Neural cell (in vitro differentiated cells): ENCODE measurements around the gene ANKRD29. TPM values are rescaled to one million over a fixed set of nuclear protein-coding genes. Genes with fewer than 3 reads are reported as not detected.

Experiments used
- H2AFZ ChIP-seq: fragments of 200-600, 300-800 bp; sonication (generic), shearing (Covaris generic); 2 replicates; pipeline ENCODE4 v1.6.0; 2014; ENCODE audit warnings: low read depth, mild to moderate bottlenecking, antibody characterized with exemption, low read length, moderate library complexity
- H3F3A ChIP-seq: fragments of 200-600 bp; shearing (Covaris generic); 2 replicates; pipeline ENCODE4 v1.6.1; 2016; ENCODE audit warnings: mild to moderate bottlenecking, moderate library complexity, mixed read lengths, antibody characterized with exemption, low read length; ENCODE audit not compliant: insufficient read depth, poor library complexity, severe bottlenecking
- H3K27ac ChIP-seq: fragments of 200-600, 300-800 bp; sonication (generic), shearing (Covaris generic); 2 replicates; pipeline ENCODE4 v1.5.1; 2014; ENCODE audit warnings: mild to moderate bottlenecking, low read length, moderate library complexity
- H3K27me3 ChIP-seq: fragments of 300-800, 200-600 bp; sonication (generic), shearing (Covaris generic); 2 replicates; pipeline ENCODE4 v1.6.0; 2014; ENCODE audit warnings: mild to moderate bottlenecking, low read depth, low read length, moderate library complexity; ENCODE audit not compliant: insufficient read depth
- H3K36me3 ChIP-seq: fragments of 300-800, 200-600 bp; sonication (generic), shearing (Covaris generic); 2 replicates; pipeline ENCODE4 v1.5.1; 2014; ENCODE audit warnings: mild to moderate bottlenecking, antibody characterized with exemption, low read length, moderate library complexity; ENCODE audit not compliant: insufficient read depth
- H3K4me2 ChIP-seq: fragments of 300-800, 200-600 bp; sonication (generic), shearing (Covaris generic); 2 replicates; pipeline ENCODE4 v1.6.0; 2014; ENCODE audit warnings: mild to moderate bottlenecking, low read length
- H3K4me3 ChIP-seq: fragments of 300-800, 200-600 bp; sonication (generic), shearing (Covaris generic); 2 replicates; pipeline ENCODE4 v1.5.1; 2014; ENCODE audit warnings: mild to moderate bottlenecking, low read length, moderate library complexity
- H3K79me2 ChIP-seq: fragments of 200-600 bp; shearing (Covaris generic); replicated peaks from 2 replicates; pipeline ENCODE4 v1.6.0; 2014; ENCODE audit warnings: mild to moderate bottlenecking, low read length, moderate library complexity; ENCODE audit not compliant: insufficient read depth
- H3K9ac ChIP-seq: fragments of 300-800, 200-600 bp; sonication (generic), shearing (Covaris generic); 2 replicates; pipeline ENCODE4 v1.6.1; 2016; ENCODE audit warnings: mild to moderate bottlenecking, low read length, mixed read lengths
- H3K9me2 ChIP-seq: fragments of 200-600 bp; shearing (Covaris generic); 2 replicates; pipeline ENCODE4 v1.6.1; 2016; ENCODE audit warnings: mild to moderate bottlenecking, low read length, mixed read lengths; ENCODE audit not compliant: insufficient read depth
- H3K9me3 ChIP-seq: fragments of 200-600, 300-800 bp; sonication (generic), shearing (Covaris generic); 2 replicates; pipeline ENCODE4 v1.6.1; 2016; ENCODE audit warnings: mild to moderate bottlenecking, mixed run types, low read length, moderate library complexity, mixed read lengths
- H4K20me1 ChIP-seq: fragments of 200-600 bp; shearing (Covaris generic); 2 replicates; pipeline ENCODE4 v1.6.1; 2016; ENCODE audit warnings: mild to moderate bottlenecking, mixed run types; ENCODE audit not compliant: insufficient read depth
- EP300 ChIP-seq: fragments of 450-650 bp; conservative IDR thresholded peaks from 2 replicates; pipeline ENCODE4 v1.6.1; 2014; ENCODE audit warnings: antibody characterized with exemption, mild to moderate bottlenecking, moderate library complexity; ENCODE audit not compliant: poor library complexity, severe bottlenecking
- EZH2 ChIP-seq: fragments of 200-600, 300-800 bp; shearing (Covaris generic), sonication (generic); IDR thresholded peaks from 2 replicates; pipeline ENCODE4 v1.6.1; 2014; ENCODE audit warnings: antibody characterized with exemption, low read length, borderline replicate concordance, mild to moderate bottlenecking; ENCODE audit not compliant: insufficient read depth, poor library complexity, severe bottlenecking
- MXI1 ChIP-seq: fragments of 450-650 bp; conservative IDR thresholded peaks from 2 replicates; pipeline ENCODE4 v1.6.1; 2014; ENCODE audit warnings: antibody characterized with exemption, mild to moderate bottlenecking; ENCODE audit not compliant: poor library complexity, severe bottlenecking
- POLR2AphosphoS5 ChIP-seq: IDR thresholded peaks from 2 replicates; pipeline ENCODE4 v1.6.1; 2012
- SMC3 ChIP-seq: fragments of 450-650 bp; conservative IDR thresholded peaks from 2 replicates; pipeline ENCODE4 v1.6.1; 2014; ENCODE audit warnings: antibody characterized with exemption, mild to moderate bottlenecking, moderate library complexity; ENCODE audit not compliant: poor library complexity
- TAF1 ChIP-seq: IDR thresholded peaks from 2 replicates; pipeline ENCODE4 v1.6.1; 2012; ENCODE audit warnings: low read depth
- polyA plus RNA-seq: library from polyadenylated mRNA; depleted of rRNA; stranded (reverse); fragments of >200 nt; gene quantifications from 2 replicates; pipeline ENCODE4 v1.2.3, GENCODE V29; 2014
- TF ChIP-seq, protein P1 (sequence below): fragments of 450-650 bp; IDR thresholded peaks from 2 replicates; pipeline ENCODE4 v1.5.1; 2014; ENCODE audit warnings: antibody characterized with exemption, mild to moderate bottlenecking, moderate library complexity; ENCODE audit not compliant: poor library complexity, severe bottlenecking
- TF ChIP-seq, protein P2 (sequence below): IDR thresholded peaks from 2 replicates; pipeline ENCODE4 v1.6.1; 2012; ENCODE audit warnings: borderline replicate concordance

ANKRD29 gene
- polyA plus RNA-seq, 1 donor from 2014 or later = 4.9 TPM

DNA sequence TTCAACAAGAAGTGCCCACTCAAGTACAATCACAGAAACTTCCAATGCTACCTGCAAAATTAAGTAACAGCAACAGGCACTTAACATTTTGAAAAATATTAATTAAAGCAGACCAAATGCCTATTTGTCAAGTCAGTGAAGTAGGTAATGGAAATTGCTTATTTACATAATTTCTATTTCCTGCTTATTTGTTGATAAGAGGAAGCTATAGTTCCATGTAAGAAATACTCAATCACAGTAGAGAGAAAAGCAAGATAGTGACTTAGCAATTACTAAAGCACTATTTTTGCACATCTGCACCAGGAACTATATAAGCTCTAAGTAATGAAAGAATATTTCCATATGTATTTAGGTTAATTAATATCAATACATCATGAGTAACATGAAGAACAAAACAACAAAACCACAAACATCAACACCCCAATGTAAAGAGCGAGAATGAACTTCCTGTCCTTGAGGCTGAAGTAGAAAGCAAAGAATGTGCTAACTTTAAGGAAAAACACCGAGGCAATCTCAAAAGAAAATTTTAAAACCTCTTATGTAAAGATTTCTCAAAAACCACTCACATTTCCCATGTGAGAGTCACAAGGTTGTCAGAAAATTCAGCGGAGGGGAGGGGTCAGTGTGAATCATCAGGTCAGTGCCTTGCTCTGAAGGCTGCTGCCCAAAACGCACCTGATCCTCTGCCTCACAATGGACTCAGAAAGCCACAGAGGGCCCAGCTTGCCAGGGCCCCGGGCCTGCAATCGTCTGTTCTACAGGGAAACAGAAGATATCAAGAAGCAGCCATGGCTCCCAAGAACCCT lies 88.9 kb downstream of the ANKRD29 start:
- H3F3A ChIP-seq = no peaks in the 10 kb centered on the region
- no peaks in the 10 kb centered on the region for H3K9me3 ChIP-seq
- H3K36me3 ChIP-seq = no peaks in the 10 kb centered on the region
- H3K27ac ChIP-seq = no peak overlapping the region
- H4K20me1 ChIP-seq = no peaks in the 10 kb centered on the region
- H3K79me2 ChIP-seq = no peaks in the 10 kb centered on the region
- H2AFZ ChIP-seq = no peak overlapping the region
- H3K4me2 ChIP-seq = no peak overlapping the region
- H3K9me2 ChIP-seq = no peaks in the 10 kb centered on the region
- no peak for TF ChIP-seq EZH2
- no peak for TF ChIP-seq MXI1
- TF ChIP-seq, protein P1, sequence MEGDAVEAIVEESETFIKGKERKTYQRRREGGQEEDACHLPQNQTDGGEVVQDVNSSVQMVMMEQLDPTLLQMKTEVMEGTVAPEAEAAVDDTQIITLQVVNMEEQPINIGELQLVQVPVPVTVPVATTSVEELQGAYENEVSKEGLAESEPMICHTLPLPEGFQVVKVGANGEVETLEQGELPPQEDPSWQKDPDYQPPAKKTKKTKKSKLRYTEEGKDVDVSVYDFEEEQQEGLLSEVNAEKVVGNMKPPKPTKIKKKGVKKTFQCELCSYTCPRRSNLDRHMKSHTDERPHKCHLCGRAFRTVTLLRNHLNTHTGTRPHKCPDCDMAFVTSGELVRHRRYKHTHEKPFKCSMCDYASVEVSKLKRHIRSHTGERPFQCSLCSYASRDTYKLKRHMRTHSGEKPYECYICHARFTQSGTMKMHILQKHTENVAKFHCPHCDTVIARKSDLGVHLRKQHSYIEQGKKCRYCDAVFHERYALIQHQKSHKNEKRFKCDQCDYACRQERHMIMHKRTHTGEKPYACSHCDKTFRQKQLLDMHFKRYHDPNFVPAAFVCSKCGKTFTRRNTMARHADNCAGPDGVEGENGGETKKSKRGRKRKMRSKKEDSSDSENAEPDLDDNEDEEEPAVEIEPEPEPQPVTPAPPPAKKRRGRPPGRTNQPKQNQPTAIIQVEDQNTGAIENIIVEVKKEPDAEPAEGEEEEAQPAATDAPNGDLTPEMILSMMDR = no peak
- TF ChIP-seq SMC3 = no peak
- TF ChIP-seq, protein P2, sequence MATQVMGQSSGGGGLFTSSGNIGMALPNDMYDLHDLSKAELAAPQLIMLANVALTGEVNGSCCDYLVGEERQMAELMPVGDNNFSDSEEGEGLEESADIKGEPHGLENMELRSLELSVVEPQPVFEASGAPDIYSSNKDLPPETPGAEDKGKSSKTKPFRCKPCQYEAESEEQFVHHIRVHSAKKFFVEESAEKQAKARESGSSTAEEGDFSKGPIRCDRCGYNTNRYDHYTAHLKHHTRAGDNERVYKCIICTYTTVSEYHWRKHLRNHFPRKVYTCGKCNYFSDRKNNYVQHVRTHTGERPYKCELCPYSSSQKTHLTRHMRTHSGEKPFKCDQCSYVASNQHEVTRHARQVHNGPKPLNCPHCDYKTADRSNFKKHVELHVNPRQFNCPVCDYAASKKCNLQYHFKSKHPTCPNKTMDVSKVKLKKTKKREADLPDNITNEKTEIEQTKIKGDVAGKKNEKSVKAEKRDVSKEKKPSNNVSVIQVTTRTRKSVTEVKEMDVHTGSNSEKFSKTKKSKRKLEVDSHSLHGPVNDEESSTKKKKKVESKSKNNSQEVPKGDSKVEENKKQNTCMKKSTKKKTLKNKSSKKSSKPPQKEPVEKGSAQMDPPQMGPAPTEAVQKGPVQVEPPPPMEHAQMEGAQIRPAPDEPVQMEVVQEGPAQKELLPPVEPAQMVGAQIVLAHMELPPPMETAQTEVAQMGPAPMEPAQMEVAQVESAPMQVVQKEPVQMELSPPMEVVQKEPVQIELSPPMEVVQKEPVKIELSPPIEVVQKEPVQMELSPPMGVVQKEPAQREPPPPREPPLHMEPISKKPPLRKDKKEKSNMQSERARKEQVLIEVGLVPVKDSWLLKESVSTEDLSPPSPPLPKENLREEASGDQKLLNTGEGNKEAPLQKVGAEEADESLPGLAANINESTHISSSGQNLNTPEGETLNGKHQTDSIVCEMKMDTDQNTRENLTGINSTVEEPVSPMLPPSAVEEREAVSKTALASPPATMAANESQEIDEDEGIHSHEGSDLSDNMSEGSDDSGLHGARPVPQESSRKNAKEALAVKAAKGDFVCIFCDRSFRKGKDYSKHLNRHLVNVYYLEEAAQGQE = no peak
- H3K9ac ChIP-seq = no peak overlapping the region
- no peaks in the 10 kb centered on the region for H3K27me3 ChIP-seq
- H3K4me3 ChIP-seq = no peak overlapping the region

DNA sequence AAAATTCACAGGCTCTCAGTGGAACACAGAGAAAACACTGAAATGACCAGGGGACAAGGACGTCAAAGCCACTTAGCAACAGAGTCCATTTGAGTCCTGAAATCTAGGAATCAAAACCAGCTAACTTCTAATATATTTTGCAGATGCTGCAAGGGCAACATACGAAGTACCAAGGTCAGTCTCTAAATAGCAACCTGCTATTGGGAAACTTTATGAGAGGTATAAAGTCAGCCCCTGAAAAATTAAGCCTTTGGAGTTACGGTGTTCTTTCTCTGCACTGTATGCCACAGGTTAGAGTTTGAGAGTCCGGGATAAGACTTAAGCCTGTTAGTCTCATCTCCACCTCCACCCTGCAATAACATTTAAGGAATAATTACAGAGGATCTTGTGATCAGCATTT lies 89.7 kb downstream of the ANKRD29 start:
- H3F3A ChIP-seq = no peaks in the 10 kb centered on the region
- TF ChIP-seq, protein P2 = no peak
- TF ChIP-seq, protein P1 = no peak
- TF ChIP-seq EZH2 = no peak
- no peak for TF ChIP-seq POLR2AphosphoS5
- TF ChIP-seq EP300 = no peak
- no peak for TF ChIP-seq MXI1
- no peak for TF ChIP-seq TAF1
- peaks cover 4% of the 10 kb centered on the region for H3K36me3 ChIP-seq

More for the DNA sequence above, 89.7 kb downstream of the ANKRD29 start:
- no peak overlapping the region for H3K4me2 ChIP-seq
- H2AFZ ChIP-seq = no peak overlapping the region
- no peaks in the 10 kb centered on the region for H3K79me2 ChIP-seq
- no peak overlapping the region for H3K4me3 ChIP-seq
- no peaks in the 10 kb centered on the region for H4K20me1 ChIP-seq
- no peaks in the 10 kb centered on the region for H3K27me3 ChIP-seq
- H3K9ac ChIP-seq = no peak overlapping the region
- no peaks in the 10 kb centered on the region for H3K9me2 ChIP-seq
- no peaks in the 10 kb centered on the region for H3K9me3 ChIP-seq
- H3K27ac ChIP-seq = no peak overlapping the region
